Neural crest cell (in vitro differentiated cells): ENCODE results near the gene BAZ2B. TPM values are rescaled to one million over a fixed set of nuclear protein-coding genes. Genes with fewer than 3 reads are reported as not detected.

Experiments
- DNase-seq: peaks from one replicate; pipeline ENCODE4 v3.0.0; 2021; ENCODE audit warnings: low read depth, mixed read lengths, low spot score
- H3K27ac Mint-ChIP-seq: one replicate; pipeline ENCODE4 v1.8.0; 2021; ENCODE audit warnings: mild to moderate bottlenecking, mixed read lengths; ENCODE audit not compliant: unreplicated experiment
- H3K27me3 Mint-ChIP-seq: 2 replicates; pipeline ENCODE4 v1.8.0; 2021; ENCODE audit warnings: low read depth, mild to moderate bottlenecking, mixed read lengths
- H3K36me3 Mint-ChIP-seq: 2 replicates; pipeline ENCODE4 v1.8.0; 2021; ENCODE audit warnings: low read depth, mild to moderate bottlenecking, mixed read lengths
- H3K4me1 Mint-ChIP-seq: 2 replicates; pipeline ENCODE4 v1.8.0; 2021; ENCODE audit warnings: mixed read lengths
- H3K4me3 Mint-ChIP-seq: one replicate; pipeline ENCODE4 v1.8.0; 2021; ENCODE audit warnings: mild to moderate bottlenecking, mixed read lengths
- H3K9me3 Mint-ChIP-seq: 2 replicates; pipeline ENCODE4 v1.8.0; 2021; ENCODE audit warnings: mixed read lengths
- CTCF ChIP-seq: fragments of 200-600 bp; sonication (generic); conservative IDR thresholded peaks from 2 replicates; pipeline ENCODE4 v1.5.0; 2021; ENCODE audit warnings: antibody characterized with exemption, mild to moderate bottlenecking
- total RNA-seq: library from RNA; stranded (reverse); gene quantifications from 2 replicates; pipeline ENCODE4 v1.2.1, GENCODE V29; 2021

Gene BAZ2B
- total RNA-seq, 1 donor from 2014 or later, result 65.9 TPM

GRCh38 chr2:159349674-159350299 is 266.6 kb downstream of the BAZ2B start:
- DNase-seq, result no peak
- H3K36me3 Mint-ChIP-seq, result peaks cover 15% of the 10 kb centered on the region
- no peak for TF ChIP-seq CTCF
- H3K4me1 Mint-ChIP-seq, result no peaks in the 10 kb centered on the region
- no peaks in the 10 kb centered on the region for H3K9me3 Mint-ChIP-seq
- H3K27me3 Mint-ChIP-seq, result no peaks in the 10 kb centered on the region
- H3K27ac Mint-ChIP-seq, result no peak overlapping the region
- H3K4me3 Mint-ChIP-seq, result no peak overlapping the region

DNA sequence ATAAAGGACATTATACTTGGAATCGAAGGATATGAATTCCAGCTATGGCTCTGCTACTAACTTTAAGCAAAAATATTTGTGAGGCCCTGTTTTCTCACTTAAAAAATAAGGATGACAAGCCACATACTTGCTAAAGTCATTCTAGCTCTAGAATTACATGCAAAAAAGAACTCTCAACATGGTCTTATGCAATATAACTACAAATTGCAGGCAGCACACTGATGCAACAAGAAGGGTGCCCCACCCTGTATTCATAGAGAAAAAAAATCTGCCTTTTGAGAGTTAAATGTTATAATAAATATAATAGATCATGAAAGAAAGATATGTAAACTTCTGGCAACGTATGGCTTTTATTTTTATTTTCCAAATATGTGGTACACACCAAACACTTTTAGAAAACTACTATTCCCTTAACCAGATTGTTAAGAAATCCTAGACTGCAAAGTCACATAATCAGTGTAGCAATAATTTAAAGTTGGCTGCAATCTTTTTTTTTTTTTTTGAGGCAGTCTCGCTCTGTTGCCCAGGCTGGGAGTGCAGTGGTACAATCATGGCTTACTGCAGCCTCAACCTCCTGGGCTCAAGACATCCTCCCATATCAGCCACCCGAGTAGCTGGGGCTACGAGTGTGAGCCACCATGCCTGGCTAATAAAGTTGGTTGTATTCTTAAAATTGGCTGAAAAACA is 289.6 kb downstream of the BAZ2B start:
- Mint-ChIP-seq H3K27me3 (no peaks in the 10 kb centered on the region), H3K9me3 (no peaks in the 10 kb centered on the region), H3K4me1 (no peaks in the 10 kb centered on the region), H3K4me3 (no peak overlapping the region), H3K27ac (no peak overlapping the region), H3K36me3 (peaks cover 20% of the 10 kb centered on the region)
- no peak for DNase-seq
- no peak for TF ChIP-seq CTCF

DNA sequence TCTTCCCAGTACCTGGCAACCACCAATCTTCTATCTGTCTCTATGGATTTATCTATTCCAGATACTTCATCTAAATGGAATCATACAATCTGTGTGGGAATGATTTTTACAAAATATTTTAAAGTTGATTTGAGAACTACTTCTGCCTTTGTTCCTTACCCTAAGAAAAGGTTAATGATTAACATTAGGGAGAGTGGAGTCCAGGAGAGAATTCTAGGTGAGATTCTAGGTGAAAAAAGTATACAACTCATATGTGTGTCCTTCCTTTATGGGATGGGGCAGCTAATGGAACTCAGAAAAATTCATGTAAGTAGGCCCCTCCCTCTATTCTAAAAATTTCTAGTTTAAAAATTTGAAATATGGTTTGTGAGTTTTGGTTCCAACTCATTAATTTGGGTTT is 293.9 kb downstream of the BAZ2B start:
- Mint-ChIP-seq H3K4me1 (peaks cover 5% of the 10 kb centered on the region), H3K27ac (no peak overlapping the region), H3K36me3 (peaks cover 22% of the 10 kb centered on the region), H3K27me3 (no peaks in the 10 kb centered on the region), H3K4me3 (no peak overlapping the region), H3K9me3 (no peaks in the 10 kb centered on the region)
- no peak for DNase-seq
- TF ChIP-seq CTCF, result no peak

GRCh38 chr2:159317392-159318088 is 298.8 kb downstream of the BAZ2B start:
- Mint-ChIP-seq H3K4me3 (no peak overlapping the region), H3K36me3 (peaks cover 50% of the 10 kb centered on the region), H3K4me1 (peaks cover 5% of the 10 kb centered on the region), H3K27me3 (no peaks in the 10 kb centered on the region), H3K27ac (no peak overlapping the region), H3K9me3 (peaks cover 4% of the 10 kb centered on the region)
- no peak for DNase-seq
- no peak for TF ChIP-seq CTCF

GRCh38 chr2:159307942-159308341 is 308.4 kb downstream of the BAZ2B start:
- no peak overlapping the region for H3K4me3 Mint-ChIP-seq

More at GRCh38 chr2:159307942-159308341, 308.4 kb downstream of the BAZ2B start:
- Mint-ChIP-seq H3K27me3 (no peaks in the 10 kb centered on the region), H3K27ac (no peak overlapping the region), H3K36me3 (peaks cover 14% of the 10 kb centered on the region), H3K4me1 (no peaks in the 10 kb centered on the region), H3K9me3 (peaks cover 13% of the 10 kb centered on the region)
- TF ChIP-seq CTCF, result no peak
- DNase-seq, result no peak
